Uterus (tissue), 4 donors: ENCODE results near the gene PSMD13. TPM values are rescaled to one million over a fixed set of nuclear protein-coding genes. Genes with fewer than 3 reads are reported as not detected.

Source experiments
- DNase-seq, 2 donors: peaks; one replicate each; pipeline ENCODE4 v3.0.0-alpha.2; 2019 to 2020
- H3K27ac ChIP-seq, 2 donors: fragments of 200-600 bp; sonication (generic); 1 replicate in 1 of 2; 2 replicates in 1 of 2; pipeline ENCODE4 v1.5.1; 2016 to 2018
- H3K27me3 ChIP-seq, 2 donors: fragments of 200-600 bp; sonication (generic); one replicate each; pipeline ENCODE4 v1.5.1; 2018 to 2019; ENCODE audit warnings: control low read depth in 1 of 2
- H3K36me3 ChIP-seq, 2 donors: fragments of 200-600 bp; sonication (generic); one replicate each; pipeline ENCODE4 v1.5.1; 2019; ENCODE audit warnings: control low read depth in 1 of 2
- H3K4me1 ChIP-seq, 2 donors: fragments of 200-600 bp; sonication (generic); one replicate each; pipeline ENCODE4 v1.5.1; 2018 to 2019; ENCODE audit warnings: control low read depth in 1 of 2
- H3K4me3 ChIP-seq, 2 donors: fragments of 200-600 bp; sonication (generic); 1 replicate in 1 of 2; 2 replicates in 1 of 2; pipeline ENCODE4 v1.5.1; 2018 to 2019; ENCODE audit warnings: mild to moderate bottlenecking in 1 of 2
- H3K9me3 ChIP-seq, 2 donors: fragments of 200-600 bp; sonication (generic); one replicate each; pipeline ENCODE4 v1.5.1; 2019; ENCODE audit warnings: control low read depth in 1 of 2
- POLR2A ChIP-seq, 2 donors: fragments of 450-650 bp; IDR thresholded peaks; one replicate each; pipeline ENCODE4 v1.6.1; 2016; ENCODE audit warnings: antibody characterized with exemption in 2 of 2, mild to moderate bottlenecking in 1 of 2, moderate library complexity in 1 of 2
- intact Hi-C: fragments of 100-400 bp; cut with DNase I; formaldehyde crosslinking; loops from one replicate; pipeline ENCODE4 v1.15.1; 2023; ENCODE audit warnings: low total_unique reads
- total RNA-seq, 4 donors: library from RNA; depleted of rRNA in 3 of 4; stranded (reverse); fragments of >200 nt in 3 of 4; gene quantifications; one replicate each; pipeline versions ENCODE4 v1.1.0 to v1.2.4, GENCODE V29; 2014 to 2023
- TF ChIP-seq, protein P1 (sequence below), 4 experiments: fragments of 200-600 bp in 2 of 4; fragments of 450-650 bp in 2 of 4; sonication (generic) in 2 of 4; IDR thresholded peaks; one replicate each; pipeline ENCODE4 v1.5.1; 2016 to 2019; ENCODE audit warnings: antibody characterized with exemption in 4 of 4, mild to moderate bottlenecking in 2 of 4, moderate library complexity in 1 of 4
- donor health status: DM: yes; HTN: yes; CAD: no.

Gene PSMD13
- total RNA-seq, 4 donors from 2014 or later = 17.9 to 94.3 (median 78.2) TPM

DNA sequence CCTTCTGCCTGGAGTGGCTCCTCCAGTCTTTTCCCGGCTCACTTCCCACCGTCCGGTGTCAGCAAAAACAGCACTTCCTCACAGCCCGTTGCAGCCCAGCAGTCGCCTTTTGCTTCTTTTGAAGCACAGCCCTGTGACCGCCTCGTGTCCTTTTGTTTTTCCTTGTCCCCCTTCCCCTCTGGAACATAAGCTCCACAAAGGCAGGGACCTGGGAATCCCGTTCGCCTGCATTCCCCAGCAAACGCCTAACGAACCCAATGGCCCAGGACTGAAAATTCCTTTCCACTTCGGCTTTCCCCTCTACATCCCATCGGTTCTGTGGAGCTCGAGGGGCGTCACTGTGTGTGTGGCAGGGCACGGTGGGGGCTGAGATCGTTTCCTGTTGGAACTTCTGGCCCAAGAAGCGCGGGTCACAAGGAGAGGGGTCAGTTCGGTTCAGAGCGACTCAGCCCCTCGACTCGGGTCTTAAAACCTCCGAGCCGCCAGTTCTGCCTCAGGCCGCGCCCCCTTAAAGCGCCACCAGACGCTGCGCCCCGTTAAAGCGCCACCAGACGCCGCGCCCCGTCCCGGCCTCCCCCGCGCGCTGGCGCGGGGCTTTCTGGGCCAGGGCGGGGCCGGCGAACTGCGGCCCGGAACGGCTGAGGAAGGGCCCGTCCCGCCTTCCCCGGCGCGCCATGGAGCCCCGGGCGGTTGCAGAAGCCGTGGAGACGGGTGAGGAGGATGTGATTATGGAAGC lies 28.4 kb upstream of the PSMD13 start:
- Histone ChIP-seq H3K4me1 (peaks cover 13 to 28% of the 10 kb centered on the region in 2 donors), H3K9me3 (no peaks in the 10 kb centered on the region), H3K27ac (peak overlapping the region; percentile 89 to 94), H3K4me3 (peak overlapping the region; percentile 91 to 92), H3K27me3 (no peaks in the 10 kb centered on the region), H3K36me3 (no peaks in the 10 kb centered on the region)
- peak; percentile 68 to 76 for DNase-seq
- intact Hi-C loops = loop anchor here (10.0 kb wide), 1 partner anchor 166 kb away; no protein-coding TSS in a partner anchor
- peak; percentile 86 for TF ChIP-seq POLR2A (IDR thresholded peaks at IDR 0.05)
- TF ChIP-seq, protein P1, sequence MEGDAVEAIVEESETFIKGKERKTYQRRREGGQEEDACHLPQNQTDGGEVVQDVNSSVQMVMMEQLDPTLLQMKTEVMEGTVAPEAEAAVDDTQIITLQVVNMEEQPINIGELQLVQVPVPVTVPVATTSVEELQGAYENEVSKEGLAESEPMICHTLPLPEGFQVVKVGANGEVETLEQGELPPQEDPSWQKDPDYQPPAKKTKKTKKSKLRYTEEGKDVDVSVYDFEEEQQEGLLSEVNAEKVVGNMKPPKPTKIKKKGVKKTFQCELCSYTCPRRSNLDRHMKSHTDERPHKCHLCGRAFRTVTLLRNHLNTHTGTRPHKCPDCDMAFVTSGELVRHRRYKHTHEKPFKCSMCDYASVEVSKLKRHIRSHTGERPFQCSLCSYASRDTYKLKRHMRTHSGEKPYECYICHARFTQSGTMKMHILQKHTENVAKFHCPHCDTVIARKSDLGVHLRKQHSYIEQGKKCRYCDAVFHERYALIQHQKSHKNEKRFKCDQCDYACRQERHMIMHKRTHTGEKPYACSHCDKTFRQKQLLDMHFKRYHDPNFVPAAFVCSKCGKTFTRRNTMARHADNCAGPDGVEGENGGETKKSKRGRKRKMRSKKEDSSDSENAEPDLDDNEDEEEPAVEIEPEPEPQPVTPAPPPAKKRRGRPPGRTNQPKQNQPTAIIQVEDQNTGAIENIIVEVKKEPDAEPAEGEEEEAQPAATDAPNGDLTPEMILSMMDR (IDR thresholded peaks at IDR 0.05) = peak in 2 of 4 experiments; percentile 26 to 31

GRCh38 chr11:208917-209260 lies 27.9 kb upstream of the PSMD13 start:
- Histone ChIP-seq H3K4me1 (peaks cover 13 to 28% of the 10 kb centered on the region in 2 donors), H3K27me3 (no peaks in the 10 kb centered on the region), H3K9me3 (no peaks in the 10 kb centered on the region), H3K27ac (peak overlapping the region; percentile 89 to 94), H3K4me3 (peak overlapping the region; percentile 91 to 92), H3K36me3 (no peaks in the 10 kb centered on the region)
- intact Hi-C loops = loop anchor here (10.0 kb wide), 1 partner anchor 166 kb away; no protein-coding TSS in a partner anchor
- peak in 1 of 2 donors; percentile 41 for DNase-seq
- TF ChIP-seq, protein P1 (IDR thresholded peaks at IDR 0.05) = no peak

- DNase-seq = peak in 1 of 2 donors; percentile 20
- H3K4me1 ChIP-seq = peaks cover 13 to 28% of the 10 kb centered on the region in 2 donors
- intact Hi-C loops = loop anchor here (10.0 kb wide), 1 partner anchor 165 kb away; no protein-coding TSS in a partner anchor
Observed at GRCh38 chr11:209275-210121, 27.3 kb upstream of the PSMD13 start.

DNA sequence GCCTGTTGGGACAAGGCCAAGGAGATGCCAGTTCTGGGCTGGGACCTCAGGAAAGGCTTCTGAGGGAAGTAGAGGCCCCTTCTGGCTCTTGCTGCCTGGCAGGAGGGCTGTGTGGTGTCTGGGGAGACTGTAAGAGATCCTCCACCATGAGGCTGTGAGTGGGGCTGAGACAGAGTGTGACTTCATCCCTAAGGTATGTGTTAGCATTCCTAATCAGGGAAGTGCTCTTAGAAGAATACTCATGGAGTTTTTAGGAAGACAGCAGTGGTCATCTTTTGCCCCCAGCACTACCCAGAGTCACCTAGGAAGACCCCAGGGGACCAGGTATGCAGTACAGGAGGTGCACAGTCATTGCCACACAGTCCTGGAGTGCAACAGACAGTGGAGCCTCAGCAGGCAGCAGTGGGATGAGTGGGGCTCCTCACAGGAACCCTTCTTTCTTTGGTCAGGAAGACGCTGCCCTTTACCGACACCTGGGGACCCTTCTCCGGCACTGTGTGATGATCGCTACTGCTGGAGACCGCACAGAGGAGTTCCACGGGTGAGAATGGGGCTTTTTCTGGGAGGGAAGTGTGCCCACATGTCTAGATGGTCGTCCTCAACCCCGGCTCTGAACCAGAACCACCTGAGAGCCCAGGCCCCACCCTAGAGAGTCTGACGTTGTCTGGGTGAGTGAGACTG lies 26.5 kb upstream of the PSMD13 start:
- intact Hi-C loops = no loop called here
- Histone ChIP-seq H3K4me3 (peak overlapping the region in 1 of 2 donors; percentile 92), H3K9me3 (no peaks in the 10 kb centered on the region), H3K4me1 (peaks cover 13 to 28% of the 10 kb centered on the region in 2 donors), H3K27me3 (no peaks in the 10 kb centered on the region), H3K36me3 (no peaks in the 10 kb centered on the region), H3K27ac (peak overlapping the region; percentile 29 to 34)
- TF ChIP-seq, protein P1 (IDR thresholded peaks at IDR 0.05) = no peak
- peak in 1 of 2 donors; percentile 13 for DNase-seq

More at GRCh38 chr11:209275-210121, 27.3 kb upstream of the PSMD13 start:
- no peaks in the 10 kb centered on the region for H3K36me3 ChIP-seq
- H3K27me3 ChIP-seq = no peaks in the 10 kb centered on the region
- no peak for TF ChIP-seq POLR2A (IDR thresholded peaks at IDR 0.05)
- TF ChIP-seq, protein P1 (IDR thresholded peaks at IDR 0.05) = no peak
- H3K4me3 ChIP-seq = peak overlapping the region; percentile 91 to 92
- no peaks in the 10 kb centered on the region for H3K9me3 ChIP-seq
- peak overlapping the region; percentile 89 to 94 for H3K27ac ChIP-seq
